Body of pancreas (tissue), 4 donors: ENCODE data around the gene EID2B. TPM values are rescaled to one million over a fixed set of nuclear protein-coding genes. Genes with fewer than 3 reads are reported as not detected.

Experiments
- ATAC-seq: fragments of 150-250 bp; one replicate; pipeline ENCODE4 v1.9.1; 2016
- DNase-seq, 4 donors: peaks; one replicate each; pipeline ENCODE4 v3.0.0-alpha.2; 2019
- H3K27ac ChIP-seq, 4 donors: fragments of 200-600 bp; sonication (generic); 1 replicate in 3 of 4; 2 replicates in 1 of 4; pipeline versions ENCODE4 v1.5.1 to v1.6.1; 2016 to 2019; ENCODE audit warnings: mild to moderate bottlenecking in 1 of 4, mixed read lengths in 1 of 4, moderate library complexity in 1 of 4
- H3K27me3 ChIP-seq, 2 donors: fragments of 200-600 bp; sonication (generic); one replicate each; pipeline ENCODE4 v1.6.0; 2016; ENCODE audit warnings: mild to moderate bottlenecking in 1 of 2
- H3K36me3 ChIP-seq, 2 donors: fragments of 200-600 bp; sonication (generic); replicated peaks in 1 of 2; 2 replicates each; pipeline ENCODE4 v1.5.1; 2016; ENCODE audit warnings: low read depth in 2 of 2; ENCODE audit not compliant: insufficient read depth in 1 of 2
- H3K4me1 ChIP-seq: fragments of 200-600 bp; sonication (generic); one replicate; pipeline ENCODE4 v1.6.0; 2016
- H3K4me3 ChIP-seq, 2 donors: fragments of 200-600 bp; sonication (generic); 1 replicate in 1 of 2; 2 replicates in 1 of 2; pipeline ENCODE4 v1.5.1; 2016 to 2019
- H3K9me3 ChIP-seq, 3 donors: fragments of 200-600 bp; sonication (generic); 1 replicate in 2 of 3; 2 replicates in 1 of 3; pipeline ENCODE4 v1.5.1; 2016
- CTCF ChIP-seq, 7 experiments: fragments of 450-650 bp in 4 of 7; fragments of 200-600 bp in 3 of 7; sonication (generic) in 3 of 7; IDR thresholded peaks; one replicate each; pipeline ENCODE4 v1.5.1; 2016 to 2019; ENCODE audit warnings: antibody characterized with exemption in 7 of 7
- POLR2A ChIP-seq, 3 donors: fragments of 450-650 bp; IDR thresholded peaks; one replicate each; pipeline ENCODE4 v1.6.1; 2016; ENCODE audit warnings: antibody characterized with exemption in 3 of 3, mild to moderate bottlenecking in 2 of 3
- WGBS, 2 donors: methylation state at CpG; one replicate each; pipeline ENCODE4 v1.1.5; 2017; 5-methylcytosine and 5-hydroxymethylcytosine counted together
- intact Hi-C: fragments of 100-400 bp; cut with DNase I; formaldehyde crosslinking; loops from one replicate; pipeline ENCODE4 v1.15.1; 2023
- total RNA-seq, 2 donors: library from RNA; depleted of rRNA; stranded (reverse); fragments of >200 nt; gene quantifications; one replicate each; pipeline ENCODE4 v1.1.0, GENCODE V29; 2016

Gene EID2B
- total RNA-seq, 2 donors from 2014 or later: 2.0 to 3.9 TPM

DNA sequence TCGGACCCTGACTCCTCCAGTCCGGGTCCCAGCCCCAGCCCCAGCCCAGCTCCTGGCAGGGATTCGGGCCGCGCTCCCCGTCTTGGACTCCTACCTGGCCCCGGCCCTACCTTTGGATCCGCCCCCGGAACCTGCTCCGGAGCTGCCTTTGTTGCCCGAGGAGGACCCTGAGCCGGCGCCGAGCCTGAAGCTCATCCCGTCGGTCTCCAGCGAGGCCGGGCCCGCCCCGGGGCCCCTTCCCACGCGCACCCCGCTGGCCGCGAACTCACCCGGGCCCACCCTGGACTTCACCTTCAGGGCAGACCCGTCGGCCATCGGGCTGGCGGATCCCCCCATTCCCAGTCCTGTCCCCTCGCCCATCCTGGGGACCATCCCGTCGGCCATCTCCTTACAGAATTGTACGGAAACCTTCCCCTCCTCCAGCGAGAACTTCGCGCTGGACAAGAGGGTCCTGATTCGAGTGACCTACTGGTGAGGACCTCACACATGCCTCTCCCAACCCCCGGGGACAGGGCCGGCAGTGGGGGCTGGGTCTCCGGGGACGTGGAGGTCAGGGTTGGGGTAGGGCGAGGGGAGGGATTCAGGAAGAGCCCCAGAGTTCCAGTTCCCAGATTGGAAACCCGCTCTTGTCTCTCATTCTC is 17.0 kb downstream of the EID2B start:
- Histone ChIP-seq H3K9me3 (no peaks in the 10 kb centered on the region), H3K4me1 (peaks cover 15% of the 10 kb centered on the region), H3K4me3 (no peak overlapping the region), H3K36me3 (no peaks in the 10 kb centered on the region), H3K27ac (no peak overlapping the region), H3K27me3 (peaks cover 0 to 21% of the 10 kb centered on the region in 2 donors)
- intact Hi-C loops: no loop called here
- WGBS, 2 donors: 3 to 18% methylated on average over 6 to 42 of the region's 44 CpGs
- peak; percentile 47 for ATAC-seq
- TF ChIP-seq POLR2A (IDR thresholded peaks at IDR 0.05): no peak
- no peak for TF ChIP-seq CTCF (IDR thresholded peaks at IDR 0.05)
- peak in 2 of 4 donors; percentile 17 to 28 for DNase-seq

DNA sequence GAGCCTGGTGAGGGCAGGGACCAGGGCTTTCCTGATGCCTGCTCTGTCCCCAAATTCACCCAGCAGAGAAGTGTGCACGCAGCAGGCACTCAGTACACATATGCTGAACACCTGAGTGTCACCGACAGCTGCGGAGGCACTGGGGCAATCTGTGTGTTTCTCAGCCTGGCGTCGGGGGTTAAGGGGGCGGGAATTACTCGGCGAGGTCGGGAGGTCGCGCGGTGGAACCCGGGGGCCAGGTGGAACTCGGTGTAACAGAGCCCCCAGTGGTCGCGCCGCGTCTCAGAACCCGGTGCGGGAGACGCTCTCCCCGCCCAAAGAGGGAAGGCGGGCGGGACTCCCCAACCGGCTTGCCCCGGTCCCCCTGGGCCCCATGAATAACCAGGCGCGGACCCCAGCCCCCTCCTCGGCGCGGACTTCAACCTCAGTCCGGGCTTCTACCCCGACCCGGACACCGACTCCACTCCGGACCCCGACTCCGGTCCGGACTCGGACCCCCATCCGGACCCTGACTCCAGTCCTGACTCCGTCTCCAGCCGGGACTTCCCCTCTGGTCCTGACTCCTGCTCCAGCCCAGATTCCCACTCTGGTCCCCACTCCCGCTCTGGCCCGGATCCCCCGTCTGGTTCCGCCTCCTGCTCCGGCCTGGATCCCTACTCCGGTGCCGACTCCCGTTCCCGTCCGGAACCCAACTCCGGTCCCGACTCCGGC is 17.7 kb downstream of the EID2B start, which contains the start of gene SELENOV:
Gene SELENOV, plus strand, starts transcription at position 300 of the 711 bp plus-strand sequence. Its CDS starts 74 bp downstream, at position 374.
- TF ChIP-seq CTCF (IDR thresholded peaks at IDR 0.05): no peak
- TF ChIP-seq POLR2A (IDR thresholded peaks at IDR 0.05): no peak
- Histone ChIP-seq H3K4me1 (peaks cover 15% of the 10 kb centered on the region), H3K4me3 (no peak within 1 kb of the TSS), H3K36me3 (no peaks in the 10 kb centered on the region), H3K27ac (no peak within 1 kb of the TSS), H3K27me3 (peaks cover 0 to 21% of the 10 kb centered on the region in 2 donors), H3K9me3 (no peaks in the 10 kb centered on the region)
- 1 to 2% methylated on average over 19 to 56 of the region's 56 CpGs for WGBS, 2 donors
- DNase-seq (peak in 1 of 4 donors; percentile 15), ATAC-seq (peak; percentile 24)
- intact Hi-C loops: no loop called here

GRCh38 chr19:39512988-39513387 is 19.7 kb downstream of the EID2B start:
- DNase-seq (no peak), ATAC-seq (no peak)
- no peak for TF ChIP-seq CTCF (IDR thresholded peaks at IDR 0.05)
- TF ChIP-seq POLR2A (IDR thresholded peaks at IDR 0.05): no peak
- Histone ChIP-seq H3K36me3 (no peaks in the 10 kb centered on the region), H3K4me3 (no peak overlapping the region), H3K4me1 (peaks cover 15% of the 10 kb centered on the region), H3K9me3 (no peaks in the 10 kb centered on the region), H3K27ac (no peak overlapping the region), H3K27me3 (peaks cover 0 to 21% of the 10 kb centered on the region in 2 donors)
- intact Hi-C loops: no loop called here
- WGBS, 2 donors: 48 to 56% methylated on average over 2 of the region's 2 CpGs

DNA sequence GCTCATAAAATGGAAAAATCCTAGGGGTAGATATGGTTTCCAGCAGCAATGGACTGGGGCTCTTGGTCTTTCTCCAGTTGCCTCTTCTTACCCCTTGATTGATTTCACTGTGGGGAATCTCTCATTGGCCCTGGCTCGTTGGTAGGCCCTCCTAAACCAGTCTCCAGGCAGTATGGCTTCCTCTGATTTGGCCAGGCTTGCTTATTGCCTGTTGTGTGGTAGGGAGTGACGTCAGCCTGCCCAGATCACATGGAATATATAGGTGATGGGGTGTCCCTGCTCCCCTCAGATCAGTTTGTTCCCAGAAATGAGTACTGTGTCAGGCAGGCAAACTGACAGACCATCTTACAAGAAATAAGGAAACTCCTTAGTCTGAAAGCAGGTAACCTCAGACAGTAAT is 23.4 kb downstream of the EID2B start:
- intact Hi-C loops: loop anchor here (5.0 kb wide), 1 partner anchor 148 kb away; the partner anchor contains the start of gene LGALS16
- Histone ChIP-seq H3K4me3 (no peak overlapping the region), H3K9me3 (no peaks in the 10 kb centered on the region), H3K4me1 (no peaks in the 10 kb centered on the region), H3K27ac (no peak overlapping the region), H3K27me3 (peaks cover 0 to 4% of the 10 kb centered on the region in 2 donors), H3K36me3 (no peaks in the 10 kb centered on the region)
- no peak for DNase-seq
- no peak for TF ChIP-seq CTCF (IDR thresholded peaks at IDR 0.05)
- no peak for TF ChIP-seq POLR2A (IDR thresholded peaks at IDR 0.05)
- 36 to 44% methylated on average over 1 to 2 of the region's 2 CpGs for WGBS, 2 donors
- ATAC-seq: no peak
